ENCODE data around the gene RAB33A. TPM values are rescaled to one million over a fixed set of nuclear protein-coding genes. Genes with fewer than 3 reads are reported as not detected.

Gene RAB33A
- total and polyA plus RNA-seq, 2 donors (not counting 1 experiment from before 2014, with no cell fraction given) = 2.4 to 5.4 TPM

DNA sequence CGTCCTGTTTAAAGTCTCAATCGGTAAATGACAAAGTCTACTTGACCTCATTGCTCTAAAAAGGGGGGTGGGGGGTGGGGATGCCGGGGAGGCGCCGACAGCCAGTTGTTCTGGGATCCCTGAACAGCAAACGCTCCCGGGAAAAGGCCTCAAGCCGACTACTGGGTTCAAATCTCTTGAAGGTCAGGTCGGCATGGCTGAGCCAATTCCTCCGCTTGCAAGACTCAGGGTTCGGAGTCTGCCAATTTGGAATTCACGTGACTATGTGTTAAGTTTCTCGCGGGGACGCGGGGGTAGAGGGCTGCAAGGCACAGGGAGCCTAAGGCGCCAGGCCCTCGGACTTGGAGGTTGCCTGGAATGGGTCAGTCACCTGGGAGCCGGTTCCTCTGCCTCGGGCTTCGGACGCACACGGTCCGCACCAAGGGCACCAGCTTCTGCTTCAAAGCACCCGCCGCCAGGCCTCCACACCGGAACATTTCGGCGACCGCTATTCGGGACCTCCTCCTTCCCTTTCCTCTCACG lies 6.5 kb upstream of the RAB33A start:
- ChIA-PET CTCF (interaction anchor here (0.7 to 2.3 kb wide), 8 partner anchors 11 to 385 kb away, joined by 3 to 8 read pairs (median 4); partner anchors contain the start of gene SASH3), POLR2A (interaction anchor here (0.9 to 1.1 kb wide), 3 partner anchors 11 to 234 kb away, joined by 3 to 4 read pairs (median 4); no protein-coding TSS in a partner anchor)
- H4K20me1 ChIP-seq (ENCODE audit: control insufficient read depth, insufficient read depth, low read length, poor library complexity, severe bottlenecking) = no peaks in the 10 kb centered on the region
- WGBS (ENCODE audit: insufficient coverage) = 1% methylated on average over 23 of the region's 32 CpGs
- peak overlapping the region; percentile 15 to 69 (median 63) for H3K4me3 ChIP-seq (ENCODE audit: control extremely low read depth in 1 of 5, extremely low read depth in 1 of 5, insufficient read depth in 1 of 5, low read depth in 2 of 5, low read length in 4 of 5)
- H3K9ac ChIP-seq (ENCODE audit: low read length) = peak overlapping the region; percentile 71
- peak overlapping the region; percentile 95 for H3K4me3 Mint-ChIP-seq
- H3K4me1 ChIP-seq (ENCODE audit: control insufficient read depth in 2 of 2, insufficient read depth in 2 of 2, low read length in 2 of 2) = peaks cover 13 to 17% of the 10 kb centered on the region in 2 donors
- no peaks in the 10 kb centered on the region for H3K9me3 Mint-ChIP-seq (ENCODE audit: insufficient read depth)
- peak overlapping the region; percentile 73 for H3K4me2 ChIP-seq (replicated peaks; ENCODE audit: low read depth, low read length, poor library complexity, severe bottlenecking)
- peak overlapping the region; percentile 96 for H3K27ac Mint-ChIP-seq
- no peaks in the 10 kb centered on the region for H3K9me3 ChIP-seq (ENCODE audit: control extremely low read depth in 1 of 3, control insufficient read depth in 2 of 3, insufficient read depth in 1 of 3, low read length in 2 of 3)
- ATAC-seq (ENCODE audit: low read depth) = no peak
- no peaks in the 10 kb centered on the region for H3K27me3 ChIP-seq (replicated peaks in 1 of 4; ENCODE audit: control extremely low read depth in 1 of 4, control insufficient read depth in 3 of 4, insufficient read depth in 4 of 4, low read length in 3 of 4)
- intact Hi-C loops (cut with micrococcal nuclease) = loop anchor here (2.0 to 5.0 kb wide), 3 partner anchors 44 to 737 kb away; partner anchors contain the start of gene ENOX2
- H3K36me3 ChIP-seq (replicated peaks in 1 of 2; ENCODE audit: control extremely low read depth in 1 of 2, control insufficient read depth in 1 of 2, extremely low read depth in 1 of 2, insufficient read depth in 2 of 2, low read length in 1 of 2) = peaks cover 0 to 2% of the 10 kb centered on the region in 2 experiments
- H3K79me2 ChIP-seq (ENCODE audit: control insufficient read depth, insufficient read depth, low read length) = peaks cover 14% of the 10 kb centered on the region
- H3K27ac ChIP-seq (ENCODE audit: low read length in 2 of 2) = peak overlapping the region; percentile 54 to 77
- H3K27me3 Mint-ChIP-seq = no peaks in the 10 kb centered on the region
- no peak for DNase-seq
- peaks cover 26% of the 10 kb centered on the region for H3K4me1 Mint-ChIP-seq
- peak overlapping the region; percentile 78 for H2AFZ ChIP-seq (ENCODE audit: insufficient read depth, low read depth, low read length, poor library complexity, severe bottlenecking)
- TF ChIP-seq, protein P1, sequence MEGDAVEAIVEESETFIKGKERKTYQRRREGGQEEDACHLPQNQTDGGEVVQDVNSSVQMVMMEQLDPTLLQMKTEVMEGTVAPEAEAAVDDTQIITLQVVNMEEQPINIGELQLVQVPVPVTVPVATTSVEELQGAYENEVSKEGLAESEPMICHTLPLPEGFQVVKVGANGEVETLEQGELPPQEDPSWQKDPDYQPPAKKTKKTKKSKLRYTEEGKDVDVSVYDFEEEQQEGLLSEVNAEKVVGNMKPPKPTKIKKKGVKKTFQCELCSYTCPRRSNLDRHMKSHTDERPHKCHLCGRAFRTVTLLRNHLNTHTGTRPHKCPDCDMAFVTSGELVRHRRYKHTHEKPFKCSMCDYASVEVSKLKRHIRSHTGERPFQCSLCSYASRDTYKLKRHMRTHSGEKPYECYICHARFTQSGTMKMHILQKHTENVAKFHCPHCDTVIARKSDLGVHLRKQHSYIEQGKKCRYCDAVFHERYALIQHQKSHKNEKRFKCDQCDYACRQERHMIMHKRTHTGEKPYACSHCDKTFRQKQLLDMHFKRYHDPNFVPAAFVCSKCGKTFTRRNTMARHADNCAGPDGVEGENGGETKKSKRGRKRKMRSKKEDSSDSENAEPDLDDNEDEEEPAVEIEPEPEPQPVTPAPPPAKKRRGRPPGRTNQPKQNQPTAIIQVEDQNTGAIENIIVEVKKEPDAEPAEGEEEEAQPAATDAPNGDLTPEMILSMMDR (IDR thresholded peaks at IDR 0.05) = no peak
- TF ChIP-seq EZH2 (IDR thresholded peaks at IDR 0.05; ENCODE audit: borderline replicate concordance, insufficient read depth, low read depth, low read length, poor library complexity, severe bottlenecking) = no peak
